GM12872 (cell line): ENCODE measurements around the gene PHLDB2.

Experiments
- CTCF ChIP-seq: IDR thresholded peaks from 3 replicates; pipeline ENCODE4 v1.5.1; 2011; ENCODE audit warnings: low read depth, mild to moderate bottlenecking, low read length, moderate library complexity; ENCODE audit not compliant: insufficient read depth

Gene PHLDB2

GRCh38 chr3:111829023-111829422 is 30.0 kb upstream of the PHLDB2 start:
- TF ChIP-seq CTCF: no peak

- no peak for TF ChIP-seq CTCF
These were observed 27.2 kb upstream of the PHLDB2 start for GRCh38 chr3:111831840-111832239.

GRCh38 chr3:111837112-111837511 is 22.0 kb upstream of the PHLDB2 start:
- no peak for TF ChIP-seq CTCF

- TF ChIP-seq CTCF: no peak
These were observed 20.9 kb upstream of the PHLDB2 start for GRCh38 chr3:111838133-111838532.

- no peak for TF ChIP-seq CTCF
These were observed 13.0 kb upstream of the PHLDB2 start for GRCh38 chr3:111846039-111846438.

- no peak for TF ChIP-seq CTCF
These were observed 12.3 kb upstream of the PHLDB2 start for GRCh38 chr3:111846717-111847116.

- TF ChIP-seq CTCF: no peak
These were observed 10.8 kb upstream of the PHLDB2 start for GRCh38 chr3:111848283-111848682.

GRCh38 chr3:111848778-111849177 is 10.3 kb upstream of the PHLDB2 start:
- TF ChIP-seq CTCF: no peak
